Measurements from ENCODE around the gene EEF1AKMT4.

Gene EEF1AKMT4

DNA sequence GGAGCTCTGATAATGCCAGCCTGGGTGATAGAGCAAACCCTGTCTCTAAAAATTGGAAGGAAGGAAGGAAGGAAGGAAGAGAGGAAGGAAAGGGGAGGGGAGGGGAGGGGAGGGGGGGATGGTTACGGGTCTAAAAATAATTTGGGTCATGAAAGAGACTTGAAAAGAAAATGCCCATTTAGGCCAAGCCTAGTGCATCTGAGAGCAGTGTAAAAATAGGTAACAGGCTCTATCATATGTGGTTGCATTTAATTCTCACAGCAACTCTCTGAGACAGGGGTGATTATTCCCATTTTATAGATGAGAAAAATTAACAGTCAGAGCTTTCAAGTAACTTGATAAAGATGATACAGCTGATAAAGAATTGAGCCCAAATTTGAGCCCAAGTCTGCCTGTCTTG is 22.8 kb downstream of the EEF1AKMT4 start:
- TF ChIP-seq, protein P1, sequence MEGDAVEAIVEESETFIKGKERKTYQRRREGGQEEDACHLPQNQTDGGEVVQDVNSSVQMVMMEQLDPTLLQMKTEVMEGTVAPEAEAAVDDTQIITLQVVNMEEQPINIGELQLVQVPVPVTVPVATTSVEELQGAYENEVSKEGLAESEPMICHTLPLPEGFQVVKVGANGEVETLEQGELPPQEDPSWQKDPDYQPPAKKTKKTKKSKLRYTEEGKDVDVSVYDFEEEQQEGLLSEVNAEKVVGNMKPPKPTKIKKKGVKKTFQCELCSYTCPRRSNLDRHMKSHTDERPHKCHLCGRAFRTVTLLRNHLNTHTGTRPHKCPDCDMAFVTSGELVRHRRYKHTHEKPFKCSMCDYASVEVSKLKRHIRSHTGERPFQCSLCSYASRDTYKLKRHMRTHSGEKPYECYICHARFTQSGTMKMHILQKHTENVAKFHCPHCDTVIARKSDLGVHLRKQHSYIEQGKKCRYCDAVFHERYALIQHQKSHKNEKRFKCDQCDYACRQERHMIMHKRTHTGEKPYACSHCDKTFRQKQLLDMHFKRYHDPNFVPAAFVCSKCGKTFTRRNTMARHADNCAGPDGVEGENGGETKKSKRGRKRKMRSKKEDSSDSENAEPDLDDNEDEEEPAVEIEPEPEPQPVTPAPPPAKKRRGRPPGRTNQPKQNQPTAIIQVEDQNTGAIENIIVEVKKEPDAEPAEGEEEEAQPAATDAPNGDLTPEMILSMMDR (IDR thresholded peaks at IDR 0.05), result no peak

DNA sequence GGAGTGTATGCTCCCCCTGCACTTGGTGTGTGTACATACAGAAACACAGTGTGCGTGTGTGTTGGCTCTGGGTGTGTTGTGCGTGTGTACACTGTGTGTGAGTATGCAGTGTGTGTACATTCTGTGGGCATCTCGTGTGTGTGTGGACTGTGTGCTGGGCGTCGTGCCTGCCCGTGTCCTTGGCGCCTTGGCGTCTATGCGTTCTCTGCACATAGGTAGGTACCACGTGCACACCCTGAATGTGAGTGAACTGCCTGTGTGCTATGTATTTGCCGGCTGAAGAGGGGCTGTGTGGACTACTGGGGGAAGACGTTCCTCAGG is 25.9 kb downstream of the EEF1AKMT4 start:
- TF ChIP-seq, protein P1 (IDR thresholded peaks at IDR 0.05), result no peak

DNA sequence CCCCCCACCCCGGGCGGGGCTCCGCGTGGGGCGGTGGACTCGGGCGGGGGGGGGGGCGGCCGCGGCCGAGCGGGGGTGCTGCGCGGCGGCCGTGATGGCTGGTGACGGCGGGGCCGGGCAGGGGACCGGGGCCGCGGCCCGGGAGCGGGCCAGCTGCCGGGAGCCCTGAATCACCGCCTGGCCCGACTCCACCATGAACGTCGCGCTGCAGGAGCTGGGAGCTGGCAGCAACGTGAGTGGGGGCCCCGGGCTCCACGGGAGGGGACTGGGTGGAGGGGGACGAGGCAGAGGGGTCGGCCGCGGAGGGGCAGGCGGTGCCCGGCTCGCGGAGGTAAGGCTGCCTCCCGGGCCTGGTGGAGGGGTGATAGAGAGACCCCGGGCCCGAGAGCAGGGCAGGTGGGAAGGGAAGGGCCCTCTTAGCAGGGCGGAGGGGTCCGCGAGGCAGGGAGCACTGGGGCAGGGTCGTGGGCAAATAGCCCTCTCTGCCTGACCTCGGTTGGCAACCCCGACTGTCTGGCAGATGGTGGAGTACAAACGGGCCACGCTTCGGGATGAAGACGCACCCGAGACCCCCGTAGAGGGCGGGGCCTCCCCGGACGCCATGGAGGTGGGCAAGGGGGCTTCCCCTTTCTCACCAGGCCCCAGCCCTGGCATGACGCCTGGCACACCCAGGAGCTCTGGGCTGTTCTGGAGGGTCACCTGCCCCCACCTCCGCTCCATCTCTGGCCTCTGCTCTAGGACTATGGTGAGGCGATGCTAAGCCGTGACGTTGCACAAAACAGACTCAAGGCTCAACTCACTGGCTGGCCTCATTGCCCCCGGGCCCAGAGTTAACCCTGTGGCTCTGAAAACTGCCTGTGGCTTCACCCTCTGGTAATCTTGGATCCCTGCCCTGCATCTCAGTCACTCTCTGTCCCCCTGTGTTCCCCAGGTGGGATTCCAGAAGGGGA is 26.8 kb downstream of the EEF1AKMT4 start, which contains the start of gene ECE2:
Gene ECE2, plus strand, starts transcription at position 62 of the 950 bp plus-strand sequence. Its CDS starts 132 bp downstream, at position 194.
- TF ChIP-seq, protein P1 (IDR thresholded peaks at IDR 0.05), result no peak

DNA sequence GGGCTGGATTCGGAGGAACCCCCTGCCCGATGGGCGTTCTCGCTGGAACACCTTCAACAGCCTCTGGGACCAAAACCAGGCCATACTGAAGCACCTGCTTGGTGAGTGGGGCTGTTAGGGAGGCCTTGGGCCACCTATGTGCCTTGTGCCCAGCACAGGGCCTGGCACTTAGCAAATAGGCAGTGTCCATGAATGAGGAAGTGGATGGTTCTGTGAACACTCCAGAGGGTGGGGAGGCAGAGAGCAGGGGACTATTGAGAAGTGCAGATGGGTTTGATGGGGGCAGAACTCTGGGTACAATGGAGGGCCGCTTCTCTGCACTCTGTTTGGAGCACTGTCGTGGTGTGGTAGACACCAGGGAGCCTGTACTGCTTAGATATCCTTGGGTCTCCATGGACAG is 27.9 kb downstream of the EEF1AKMT4 start:
- TF ChIP-seq, protein P1 (IDR thresholded peaks at IDR 0.05), result no peak

DNA sequence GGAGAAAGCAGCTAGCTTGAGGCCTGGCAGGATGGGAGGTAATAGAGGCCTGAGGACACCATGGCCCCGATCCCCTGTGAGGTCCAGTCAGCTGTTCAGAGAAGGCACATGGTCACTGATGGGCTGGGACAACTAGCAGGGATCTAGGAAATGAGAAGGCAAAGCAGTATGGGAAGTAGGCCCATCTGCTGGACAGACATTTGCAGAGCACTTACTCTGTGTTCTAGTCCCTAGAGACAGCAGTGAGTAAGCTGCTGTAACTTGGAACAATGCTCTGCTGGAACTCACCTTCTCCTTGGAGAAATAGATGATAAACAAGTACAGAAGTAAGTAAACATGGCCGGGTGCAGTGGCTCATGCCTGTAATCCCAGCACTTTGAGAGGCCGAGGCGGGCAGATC is 33.5 kb downstream of the EEF1AKMT4 start:
- TF ChIP-seq, protein P1 (IDR thresholded peaks at IDR 0.05), result no peak

DNA sequence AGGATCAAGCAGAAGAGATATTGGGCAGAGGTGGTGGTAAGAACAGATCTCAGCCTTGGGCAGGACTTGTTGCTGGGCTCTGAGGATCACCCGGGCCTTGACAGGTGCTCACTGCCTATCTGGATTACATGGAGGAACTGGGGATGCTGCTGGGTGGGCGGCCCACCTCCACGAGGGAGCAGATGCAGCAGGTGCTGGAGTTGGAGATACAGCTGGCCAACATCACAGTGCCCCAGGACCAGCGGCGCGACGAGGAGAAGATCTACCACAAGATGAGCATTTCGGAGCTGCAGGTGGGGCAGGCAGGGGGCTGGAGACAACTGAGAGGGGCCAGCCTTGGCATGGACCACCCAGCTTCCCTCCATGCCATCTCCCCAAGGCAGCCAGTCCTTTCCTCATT is 34.2 kb downstream of the EEF1AKMT4 start:
- TF ChIP-seq, protein P1 (IDR thresholded peaks at IDR 0.05), result no peak

DNA sequence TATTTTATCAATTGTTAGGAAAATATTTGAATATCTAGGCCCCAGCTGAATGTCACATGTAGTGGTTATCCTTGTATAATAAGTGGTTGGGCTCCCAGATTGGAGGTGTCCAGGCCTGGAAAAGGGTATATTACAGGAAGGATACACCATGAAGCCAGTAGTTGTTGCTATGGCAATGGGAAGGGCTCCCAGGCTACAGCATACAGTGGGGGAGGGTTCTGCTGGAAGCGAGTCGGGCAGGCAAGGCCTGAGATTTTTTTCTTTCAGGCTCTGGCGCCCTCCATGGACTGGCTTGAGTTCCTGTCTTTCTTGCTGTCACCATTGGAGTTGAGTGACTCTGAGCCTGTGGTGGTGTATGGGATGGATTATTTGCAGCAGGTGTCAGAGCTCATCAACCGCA is 35.2 kb downstream of the EEF1AKMT4 start:
- TF ChIP-seq, protein P1 (IDR thresholded peaks at IDR 0.05), result peak; percentile 66
